ENCODE measurements around the gene DGKH. TPM values are rescaled to one million over a fixed set of nuclear protein-coding genes. Genes with fewer than 3 reads are reported as not detected.

DGKH gene
- total and polyA plus RNA-seq, 2 donors (not counting 1 experiment from before 2014, with no cell fraction given) = 6.1 to 7.9 TPM

DNA sequence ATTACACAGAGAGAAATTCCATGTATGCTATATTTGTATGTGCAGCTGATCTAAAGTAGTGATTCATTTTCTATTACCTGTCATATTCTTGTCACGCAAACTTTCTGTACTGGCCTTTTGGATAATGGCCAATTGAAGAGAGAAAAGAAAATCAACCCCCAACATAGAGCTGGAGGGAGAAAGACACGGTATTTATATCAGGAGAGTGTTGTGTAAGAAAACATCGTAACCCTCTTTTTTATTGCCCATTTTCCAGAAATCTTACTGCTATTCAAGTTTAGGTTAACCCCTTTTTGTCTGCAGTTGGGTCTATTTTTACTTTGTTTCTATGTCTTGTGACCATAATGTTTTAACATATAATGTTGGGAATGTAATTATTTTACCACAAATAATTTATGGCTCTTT, 27.9 kb downstream of the DGKH start:
- Histone ChIP-seq H3K9me3 (ENCODE audit: control insufficient read depth, insufficient read depth, low read depth, low read length) (no peaks in the 10 kb centered on the region), H2AFZ (ENCODE audit: low read length) (no peak overlapping the region), H3K79me2 (ENCODE audit: control insufficient read depth, insufficient read depth, low read length) (no peaks in the 10 kb centered on the region), H3K9ac (ENCODE audit: insufficient read depth, low read length) (no peak overlapping the region), H3K36me3 (ENCODE audit: control insufficient read depth, insufficient read depth, low read length) (no peaks in the 10 kb centered on the region), H3K27ac (ENCODE audit: insufficient read depth, low read length) (no peak overlapping the region), H3K4me2 (ENCODE audit: extremely low read depth, insufficient read depth, low read length) (peak overlapping the region; percentile 30), H4K20me1 (ENCODE audit: control insufficient read depth, extremely low read depth, insufficient read depth, low read length) (no peaks in the 10 kb centered on the region), H3K4me1 (ENCODE audit: control insufficient read depth, extremely low read depth, insufficient read depth, low read length) (peaks cover 2% of the 10 kb centered on the region), H3K27me3 (ENCODE audit: control insufficient read depth, insufficient read depth, low read length) (no peaks in the 10 kb centered on the region), H3K4me3 (replicated peaks in 1 of 4; ENCODE audit: control extremely low read depth in 1 of 4, insufficient read depth in 1 of 4, low read depth in 3 of 4, low read length in 4 of 4) (peak overlapping the region in 1 of 4 experiments; percentile 15)
- DNase-seq (ENCODE audit: low read depth in 2 of 2) = peak in 1 of 2 donors; percentile 63
- TF ChIP-seq EZH2 (IDR thresholded peaks at IDR 0.05; ENCODE audit: low read length, missing control alignments) = no peak
- TF ChIP-seq, protein P1, sequence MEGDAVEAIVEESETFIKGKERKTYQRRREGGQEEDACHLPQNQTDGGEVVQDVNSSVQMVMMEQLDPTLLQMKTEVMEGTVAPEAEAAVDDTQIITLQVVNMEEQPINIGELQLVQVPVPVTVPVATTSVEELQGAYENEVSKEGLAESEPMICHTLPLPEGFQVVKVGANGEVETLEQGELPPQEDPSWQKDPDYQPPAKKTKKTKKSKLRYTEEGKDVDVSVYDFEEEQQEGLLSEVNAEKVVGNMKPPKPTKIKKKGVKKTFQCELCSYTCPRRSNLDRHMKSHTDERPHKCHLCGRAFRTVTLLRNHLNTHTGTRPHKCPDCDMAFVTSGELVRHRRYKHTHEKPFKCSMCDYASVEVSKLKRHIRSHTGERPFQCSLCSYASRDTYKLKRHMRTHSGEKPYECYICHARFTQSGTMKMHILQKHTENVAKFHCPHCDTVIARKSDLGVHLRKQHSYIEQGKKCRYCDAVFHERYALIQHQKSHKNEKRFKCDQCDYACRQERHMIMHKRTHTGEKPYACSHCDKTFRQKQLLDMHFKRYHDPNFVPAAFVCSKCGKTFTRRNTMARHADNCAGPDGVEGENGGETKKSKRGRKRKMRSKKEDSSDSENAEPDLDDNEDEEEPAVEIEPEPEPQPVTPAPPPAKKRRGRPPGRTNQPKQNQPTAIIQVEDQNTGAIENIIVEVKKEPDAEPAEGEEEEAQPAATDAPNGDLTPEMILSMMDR (conservative IDR thresholded peaks at IDR 0.05 in 1 of 2, IDR thresholded peaks at IDR 0.05 in 1 of 2; ENCODE audit: low read depth in 1 of 2, low read length in 2 of 2) = no peak

DNA sequence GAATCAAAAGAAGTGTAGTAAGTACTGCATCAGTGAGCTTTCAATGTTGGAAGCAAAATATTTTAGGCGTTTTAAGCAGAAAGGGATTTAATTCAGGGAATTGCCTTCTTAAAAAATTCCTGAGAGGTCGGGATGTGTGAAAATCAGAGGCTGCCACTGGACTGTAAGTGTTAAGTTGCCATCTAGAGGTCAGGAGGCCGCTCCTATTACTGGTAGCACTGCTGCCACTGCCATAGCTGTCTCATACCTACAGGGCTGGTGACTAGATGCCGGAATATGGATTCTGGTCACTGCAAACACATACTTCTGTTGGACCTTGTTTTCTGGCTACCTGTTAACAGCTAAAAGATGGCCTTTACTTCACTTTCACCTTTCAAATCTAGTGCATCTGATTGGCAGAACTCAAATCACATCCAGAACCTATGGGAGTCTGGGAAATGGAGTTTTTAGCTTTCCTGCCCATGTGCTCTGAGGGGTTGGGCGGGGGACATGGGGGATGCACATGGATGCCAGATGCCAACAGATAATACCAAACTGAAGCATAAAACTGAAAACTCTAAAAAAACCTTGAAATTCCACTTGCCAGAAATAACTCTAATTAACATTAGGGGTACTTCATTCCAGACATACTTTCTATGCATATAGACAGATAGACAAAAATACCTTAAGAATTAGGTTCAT, 29.8 kb downstream of the DGKH start:
- H3K27ac ChIP-seq (ENCODE audit: insufficient read depth, low read length) = no peak overlapping the region
- H4K20me1 ChIP-seq (ENCODE audit: control insufficient read depth, extremely low read depth, insufficient read depth, low read length) = no peaks in the 10 kb centered on the region
- TF ChIP-seq, protein P1 (conservative IDR thresholded peaks at IDR 0.05 in 1 of 2, IDR thresholded peaks at IDR 0.05 in 1 of 2; ENCODE audit: low read depth in 1 of 2, low read length in 2 of 2) = no peak
- no peak for TF ChIP-seq EZH2 (IDR thresholded peaks at IDR 0.05; ENCODE audit: low read length, missing control alignments)
- H3K36me3 ChIP-seq (ENCODE audit: control insufficient read depth, insufficient read depth, low read length) = no peaks in the 10 kb centered on the region
- no peaks in the 10 kb centered on the region for H3K27me3 ChIP-seq (ENCODE audit: control insufficient read depth, insufficient read depth, low read length)
- H2AFZ ChIP-seq (ENCODE audit: low read length) = no peak overlapping the region
- no peak overlapping the region for H3K4me3 ChIP-seq (replicated peaks in 1 of 4; ENCODE audit: control extremely low read depth in 1 of 4, insufficient read depth in 1 of 4, low read depth in 3 of 4, low read length in 4 of 4)
- no peaks in the 10 kb centered on the region for H3K79me2 ChIP-seq (ENCODE audit: control insufficient read depth, insufficient read depth, low read length)
- H3K4me2 ChIP-seq (ENCODE audit: extremely low read depth, insufficient read depth, low read length) = no peak overlapping the region
- no peak overlapping the region for H3K9ac ChIP-seq (ENCODE audit: insufficient read depth, low read length)
- H3K9me3 ChIP-seq (ENCODE audit: control insufficient read depth, insufficient read depth, low read depth, low read length) = no peaks in the 10 kb centered on the region
- peaks cover 2% of the 10 kb centered on the region for H3K4me1 ChIP-seq (ENCODE audit: control insufficient read depth, extremely low read depth, insufficient read depth, low read length)
- DNase-seq (ENCODE audit: low read depth in 2 of 2) = no peak

DNA sequence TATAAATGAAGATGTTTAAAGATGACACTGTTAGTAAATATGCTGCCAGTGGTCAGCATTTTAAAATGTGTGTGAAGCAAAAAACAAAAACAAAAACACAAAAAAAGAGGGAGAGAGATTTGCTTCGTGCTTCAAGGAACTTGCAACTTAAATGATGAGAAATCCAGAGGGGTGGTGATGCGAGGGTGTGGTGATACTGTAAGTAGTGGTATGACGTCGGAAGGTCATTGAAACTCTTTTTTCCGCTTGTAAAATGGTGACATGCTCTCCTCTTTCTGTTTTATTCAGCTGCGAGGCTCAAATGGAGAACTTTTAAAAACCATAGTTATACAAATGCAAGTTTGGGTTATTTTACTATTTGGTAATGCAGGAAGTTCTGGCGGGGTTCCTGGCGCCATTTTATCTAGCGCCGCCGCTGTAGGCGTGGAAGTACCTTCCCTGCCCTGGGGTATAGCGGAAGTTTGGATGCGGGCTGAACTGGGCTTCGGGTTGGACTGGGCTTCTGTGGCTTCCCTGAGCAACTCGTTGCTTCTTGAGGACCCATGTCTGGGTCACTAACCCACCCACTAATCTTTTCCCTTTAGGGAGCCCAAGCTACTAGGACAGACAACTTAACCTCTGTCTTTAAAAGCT, 34.8 kb downstream of the DGKH start:
- H3K4me3 ChIP-seq (replicated peaks in 1 of 4; ENCODE audit: control extremely low read depth in 1 of 4, insufficient read depth in 1 of 4, low read depth in 3 of 4, low read length in 4 of 4) = no peak overlapping the region
- no peak overlapping the region for H3K4me2 ChIP-seq (ENCODE audit: extremely low read depth, insufficient read depth, low read length)
- no peaks in the 10 kb centered on the region for H4K20me1 ChIP-seq (ENCODE audit: control insufficient read depth, extremely low read depth, insufficient read depth, low read length)
- no peaks in the 10 kb centered on the region for H3K4me1 ChIP-seq (ENCODE audit: control insufficient read depth, extremely low read depth, insufficient read depth, low read length)
- no peak overlapping the region for H3K9ac ChIP-seq (ENCODE audit: insufficient read depth, low read length)
- H3K27ac ChIP-seq (ENCODE audit: insufficient read depth, low read length) = no peak overlapping the region
- no peaks in the 10 kb centered on the region for H3K27me3 ChIP-seq (ENCODE audit: control insufficient read depth, insufficient read depth, low read length)
- H2AFZ ChIP-seq (ENCODE audit: low read length) = no peak overlapping the region
- TF ChIP-seq, protein P1 (conservative IDR thresholded peaks at IDR 0.05 in 1 of 2, IDR thresholded peaks at IDR 0.05 in 1 of 2; ENCODE audit: low read depth in 1 of 2, low read length in 2 of 2) = no peak
- TF ChIP-seq EZH2 (IDR thresholded peaks at IDR 0.05; ENCODE audit: low read length, missing control alignments) = no peak
- no peaks in the 10 kb centered on the region for H3K36me3 ChIP-seq (ENCODE audit: control insufficient read depth, insufficient read depth, low read length)
- DNase-seq (ENCODE audit: low read depth in 2 of 2) = no peak
- no peaks in the 10 kb centered on the region for H3K79me2 ChIP-seq (ENCODE audit: control insufficient read depth, insufficient read depth, low read length)
- no peaks in the 10 kb centered on the region for H3K9me3 ChIP-seq (ENCODE audit: control insufficient read depth, insufficient read depth, low read depth, low read length)

Data from fibroblast of lung (primary cell).